Kidney capillary endothelial cell (primary cell): ENCODE measurements around the gene HMGXB3.

ENCODE experiments used
- DNase-seq: peaks from one replicate; pipeline ENCODE4 v3.0.0-alpha.2; 2018; ENCODE audit warnings: low spot score

HMGXB3 gene, protein sequence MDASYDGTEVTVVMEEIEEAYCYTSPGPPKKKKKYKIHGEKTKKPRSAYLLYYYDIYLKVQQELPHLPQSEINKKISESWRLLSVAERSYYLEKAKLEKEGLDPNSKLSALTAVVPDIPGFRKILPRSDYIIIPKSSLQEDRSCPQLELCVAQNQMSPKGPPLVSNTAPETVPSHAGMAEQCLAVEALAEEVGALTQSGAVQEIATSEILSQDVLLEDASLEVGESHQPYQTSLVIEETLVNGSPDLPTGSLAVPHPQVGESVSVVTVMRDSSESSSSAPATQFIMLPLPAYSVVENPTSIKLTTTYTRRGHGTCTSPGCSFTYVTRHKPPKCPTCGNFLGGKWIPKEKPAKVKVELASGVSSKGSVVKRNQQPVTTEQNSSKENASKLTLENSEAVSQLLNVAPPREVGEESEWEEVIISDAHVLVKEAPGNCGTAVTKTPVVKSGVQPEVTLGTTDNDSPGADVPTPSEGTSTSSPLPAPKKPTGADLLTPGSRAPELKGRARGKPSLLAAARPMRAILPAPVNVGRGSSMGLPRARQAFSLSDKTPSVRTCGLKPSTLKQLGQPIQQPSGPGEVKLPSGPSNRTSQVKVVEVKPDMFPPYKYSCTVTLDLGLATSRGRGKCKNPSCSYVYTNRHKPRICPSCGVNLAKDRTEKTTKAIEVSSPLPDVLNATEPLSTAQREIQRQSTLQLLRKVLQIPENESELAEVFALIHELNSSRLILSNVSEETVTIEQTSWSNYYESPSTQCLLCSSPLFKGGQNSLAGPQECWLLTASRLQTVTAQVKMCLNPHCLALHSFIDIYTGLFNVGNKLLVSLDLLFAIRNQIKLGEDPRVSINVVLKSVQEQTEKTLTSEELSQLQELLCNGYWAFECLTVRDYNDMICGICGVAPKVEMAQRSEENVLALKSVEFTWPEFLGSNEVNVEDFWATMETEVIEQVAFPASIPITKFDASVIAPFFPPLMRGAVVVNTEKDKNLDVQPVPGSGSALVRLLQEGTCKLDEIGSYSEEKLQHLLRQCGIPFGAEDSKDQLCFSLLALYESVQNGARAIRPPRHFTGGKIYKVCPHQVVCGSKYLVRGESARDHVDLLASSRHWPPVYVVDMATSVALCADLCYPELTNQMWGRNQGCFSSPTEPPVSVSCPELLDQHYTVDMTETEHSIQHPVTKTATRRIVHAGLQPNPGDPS (N-terminal part only)

GRCh38 chr5:150000256-150000989 is at the start of gene HMGXB3, which contains the start of gene TIGD6:
Gene HMGXB3 (plus strand): TSS chr5:150000739. CDS start chr5:150004853, 4,114 bp downstream.
Gene TIGD6 (minus strand): TSS chr5:150000654. CDS start chr5:149996348, 4,306 bp downstream.
- DNase-seq, result peak; percentile 91

DNA sequence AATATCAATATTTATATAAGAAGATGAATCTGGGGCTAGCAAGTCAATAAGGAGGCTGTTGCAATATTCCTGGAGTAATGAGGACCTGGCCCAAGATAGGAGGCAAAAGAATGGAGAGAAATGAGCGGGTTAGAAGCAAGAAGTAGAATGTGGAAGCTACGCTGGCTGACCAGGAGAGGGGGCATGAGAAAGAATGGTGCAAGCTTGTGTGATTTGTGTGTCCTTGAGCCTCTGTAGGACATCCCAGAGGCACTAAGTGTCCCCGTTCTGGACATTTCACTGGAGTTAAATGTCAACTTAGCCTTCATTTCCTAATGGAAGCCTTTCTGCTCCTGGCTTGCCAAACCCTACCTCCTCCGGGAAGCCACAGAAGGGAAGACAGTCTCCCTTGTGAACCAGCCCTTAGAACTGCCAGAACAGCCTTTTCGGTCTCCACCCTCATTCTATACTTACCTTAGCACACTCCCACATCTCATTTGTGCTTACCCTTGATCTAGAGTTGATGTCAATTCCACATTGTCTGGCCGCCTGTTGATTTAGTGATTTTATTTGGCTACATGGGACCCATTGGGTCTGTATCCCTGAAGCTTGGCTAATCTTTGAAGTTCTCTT is 49.3 kb upstream of the HMGXB3 start:
- no peak for DNase-seq

GRCh38 chr5:149953436-149954121 is 47.0 kb upstream of the HMGXB3 start:
- DNase-seq, result no peak

DNA sequence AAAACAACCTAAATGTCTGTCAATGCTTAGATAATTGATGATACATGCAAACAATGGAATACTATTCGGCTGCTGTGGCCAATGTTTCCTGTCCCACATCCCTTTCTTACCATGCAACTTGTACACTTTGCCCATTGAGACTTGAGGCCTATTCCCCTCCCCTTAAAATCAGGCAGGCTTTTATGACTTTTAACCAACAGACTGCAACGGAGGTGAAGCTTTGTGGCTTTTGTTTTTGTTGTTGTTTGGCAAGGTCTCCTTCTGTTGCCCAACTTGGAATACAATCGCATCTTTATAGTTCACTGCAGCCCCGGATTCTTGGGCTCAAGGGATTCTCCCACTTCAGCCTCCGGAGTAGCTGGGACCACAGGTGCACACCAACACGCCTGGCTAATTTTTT is 45.7 kb upstream of the HMGXB3 start:
- no peak for DNase-seq

GRCh38 chr5:149956685-149957084 is 43.9 kb upstream of the HMGXB3 start:
- no peak for DNase-seq

DNA sequence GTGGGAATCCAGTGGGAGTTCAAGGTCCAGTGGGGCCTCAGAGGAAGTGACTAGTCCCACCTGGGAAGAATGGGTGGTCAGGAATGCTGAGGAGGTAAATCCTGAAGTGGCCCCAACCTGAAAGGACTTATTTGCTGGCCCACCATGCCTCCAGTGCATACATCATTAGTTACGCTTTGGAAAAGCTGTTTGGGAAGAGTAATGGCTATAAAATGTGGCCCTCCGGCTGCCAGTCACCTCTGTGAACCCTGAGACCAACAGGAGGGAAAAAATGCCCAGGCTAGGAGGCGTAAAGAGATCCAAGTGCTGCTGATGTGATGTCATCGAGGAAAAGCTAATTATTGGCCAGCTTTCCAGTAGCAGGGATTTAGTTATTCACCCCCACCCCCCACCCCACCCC is 42.7 kb upstream of the HMGXB3 start:
- DNase-seq, result no peak

GRCh38 chr5:149959406-149960236 is 40.9 kb upstream of the HMGXB3 start:
- DNase-seq, result peak; percentile 87

- peak; percentile 97 for DNase-seq
Measured at GRCh38 chr5:149960272-149961185, 40.0 kb upstream of the HMGXB3 start, which contains the start of gene SLC26A2. Gene SLC26A2 (plus strand): TSS chr5:149960758. CDS start chr5:149977653, 16,895 bp downstream.

DNA sequence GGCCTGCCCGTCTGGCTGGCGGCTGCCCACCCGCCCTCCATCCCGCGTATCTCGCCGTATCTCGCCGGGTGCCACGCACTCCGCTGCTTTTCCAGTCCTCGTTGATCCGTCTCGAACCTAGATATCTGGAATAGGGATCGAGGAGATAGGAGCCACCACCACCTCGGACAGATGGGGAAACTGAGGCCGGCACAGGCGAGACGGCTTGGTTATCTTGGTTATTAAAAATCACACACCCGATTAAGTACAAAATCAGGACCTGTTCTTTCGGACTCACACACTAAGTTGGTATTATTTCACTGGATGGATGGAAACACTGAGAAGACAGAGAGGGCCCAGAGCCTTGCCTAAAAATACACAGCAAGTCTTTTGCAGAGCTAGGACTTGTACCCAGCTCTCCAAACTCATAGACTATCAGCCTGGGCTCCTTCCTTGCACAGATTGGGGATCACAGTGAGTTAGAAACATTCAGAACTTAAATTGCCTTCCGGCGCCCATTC is 39.3 kb upstream of the HMGXB3 start:
- DNase-seq, result peak; percentile 10

- DNase-seq, result peak; percentile 56
Measured at GRCh38 chr5:149961957-149962409, 38.6 kb upstream of the HMGXB3 start.

GRCh38 chr5:149962601-149963300 is 37.8 kb upstream of the HMGXB3 start:
- no peak for DNase-seq

- no peak for DNase-seq
Measured at GRCh38 chr5:149963729-149964128, 36.8 kb upstream of the HMGXB3 start.

DNA sequence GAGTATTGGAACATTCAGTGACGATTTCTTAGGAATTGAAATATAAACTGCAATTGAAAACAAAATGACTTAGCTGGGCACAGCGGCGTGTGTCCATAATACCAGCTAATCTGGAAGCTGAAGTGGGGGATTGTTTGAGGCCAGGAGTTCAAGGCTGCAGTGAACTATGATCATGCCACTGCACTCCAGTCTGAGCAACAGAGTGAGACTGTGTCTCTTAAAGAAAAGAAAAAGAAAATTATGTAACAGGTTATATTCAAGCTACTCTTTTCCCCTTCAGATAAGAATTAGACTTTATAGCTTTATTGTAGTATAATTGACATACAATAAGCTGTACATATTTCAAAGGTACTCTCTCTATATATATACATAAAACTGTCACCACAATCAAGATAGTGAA is 33.6 kb upstream of the HMGXB3 start:
- DNase-seq, result no peak

DNA sequence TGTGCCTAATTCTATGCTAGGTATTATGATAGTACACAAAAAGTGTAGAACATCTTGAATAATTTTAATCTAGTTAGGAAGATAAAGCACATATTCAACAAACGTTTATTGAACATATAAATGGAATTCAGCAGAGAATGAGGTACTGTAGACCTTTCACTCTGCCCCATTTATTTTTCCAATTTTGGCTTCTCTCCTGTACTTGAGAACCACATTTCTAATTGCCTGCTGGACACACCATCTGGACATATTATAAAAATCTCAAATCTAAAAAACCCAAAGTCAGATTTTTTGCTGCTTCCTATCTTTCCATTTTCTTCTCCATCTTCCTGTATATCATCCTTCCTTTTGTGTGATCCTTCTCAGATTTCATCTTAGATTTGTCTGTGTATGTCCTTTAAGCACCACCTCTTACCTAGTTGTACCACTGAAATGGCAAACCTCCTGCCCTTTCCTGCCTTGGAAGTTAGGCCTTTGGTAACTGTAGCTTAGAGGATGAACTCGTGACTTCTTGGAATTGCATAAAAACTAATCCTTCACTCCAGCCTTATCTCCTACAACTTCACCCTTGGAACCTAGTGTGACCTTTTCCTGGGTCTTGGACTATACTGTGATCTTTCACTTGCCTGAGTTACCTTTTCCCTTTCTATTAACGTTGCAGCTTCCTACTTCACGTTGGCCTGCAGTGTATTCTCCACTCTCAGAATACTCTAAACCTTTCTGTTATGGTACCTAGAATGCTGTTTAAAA is 31.2 kb upstream of the HMGXB3 start:
- no peak for DNase-seq

GRCh38 chr5:149975409-149975808 is 25.1 kb upstream of the HMGXB3 start:
- DNase-seq, result no peak

DNA sequence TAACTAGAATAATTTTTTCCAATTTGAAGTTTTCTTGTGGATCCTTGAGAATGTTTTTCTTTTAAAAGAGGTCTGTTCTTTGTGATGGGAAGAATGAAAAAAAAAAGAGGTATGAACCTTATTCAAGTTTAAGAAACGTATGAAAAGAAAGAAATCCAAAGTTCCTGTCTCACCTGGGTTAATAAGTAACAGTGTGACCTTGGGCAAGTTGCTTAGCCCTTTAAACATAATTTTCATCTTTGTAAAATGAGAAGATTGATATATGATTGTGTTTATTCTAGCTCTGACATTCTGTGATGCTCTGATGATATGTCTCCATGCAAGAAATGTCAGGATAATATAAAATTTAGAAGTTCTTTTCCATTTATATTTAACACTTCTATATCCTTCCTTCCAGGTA is 20.6 kb upstream of the HMGXB3 start:
- no peak for DNase-seq

DNA sequence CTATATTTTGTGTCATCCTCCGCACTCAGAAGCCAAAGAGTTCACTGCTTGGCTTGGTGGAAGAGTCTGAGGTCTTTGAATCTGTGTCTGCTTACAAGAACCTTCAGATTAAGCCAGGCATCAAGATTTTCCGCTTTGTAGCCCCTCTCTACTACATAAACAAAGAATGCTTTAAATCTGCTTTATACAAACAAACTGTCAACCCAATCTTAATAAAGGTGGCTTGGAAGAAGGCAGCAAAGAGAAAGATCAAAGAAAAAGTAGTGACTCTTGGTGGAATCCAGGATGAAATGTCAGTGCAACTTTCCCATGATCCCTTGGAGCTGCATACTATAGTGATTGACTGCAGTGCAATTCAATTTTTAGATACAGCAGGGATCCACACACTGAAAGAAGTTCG is 19.3 kb upstream of the HMGXB3 start:
- DNase-seq, result no peak
